ENCODE measurements around the gene MKNK1. TPM values are rescaled to one million over a fixed set of nuclear protein-coding genes. Genes with fewer than 3 reads are reported as not detected.

The MKNK1 gene
- polyA plus RNA-seq, 3 donors = 24.8 to 49.0 (median 27.6) TPM

GRCh38 chr1:46520063-46520911 lies 83.8 kb downstream of the MKNK1 start:
- no peak for DNase-seq (ENCODE audit: extremely low read depth in 1 of 11, low read depth in 9 of 11, low spot score in 4 of 11)

- DNase-seq (ENCODE audit: extremely low read depth in 1 of 11, low read depth in 9 of 11, low spot score in 4 of 11) = no peak
These were observed 84.9 kb downstream of the MKNK1 start for GRCh38 chr1:46519209-46519608.

GRCh38 chr1:46517932-46518498 lies 86.1 kb downstream of the MKNK1 start:
- no peak for DNase-seq (ENCODE audit: extremely low read depth in 1 of 11, low read depth in 9 of 11, low spot score in 4 of 11)

- DNase-seq (ENCODE audit: extremely low read depth in 1 of 11, low read depth in 9 of 11, low spot score in 4 of 11) = no peak
These were observed 87.0 kb downstream of the MKNK1 start for GRCh38 chr1:46517010-46517600.

GRCh38 chr1:46516200-46516950 lies 87.7 kb downstream of the MKNK1 start:
- DNase-seq (ENCODE audit: extremely low read depth in 1 of 11, low read depth in 9 of 11, low spot score in 4 of 11) = no peak

GRCh38 chr1:46515576-46515975 lies 88.5 kb downstream of the MKNK1 start:
- DNase-seq (ENCODE audit: extremely low read depth in 1 of 11, low read depth in 9 of 11, low spot score in 4 of 11) = no peak

- no peak for DNase-seq (ENCODE audit: extremely low read depth in 1 of 11, low read depth in 9 of 11, low spot score in 4 of 11)
These were observed 90.5 kb downstream of the MKNK1 start for GRCh38 chr1:46513536-46513935.

GRCh38 chr1:46512792-46513190 lies 91.3 kb downstream of the MKNK1 start:
- no peak for DNase-seq (ENCODE audit: extremely low read depth in 1 of 11, low read depth in 9 of 11, low spot score in 4 of 11)

- no peak for DNase-seq (ENCODE audit: extremely low read depth in 1 of 11, low read depth in 9 of 11, low spot score in 4 of 11)
These were observed 91.8 kb downstream of the MKNK1 start for GRCh38 chr1:46512135-46512791.

- DNase-seq (ENCODE audit: extremely low read depth in 1 of 11, low read depth in 9 of 11, low spot score in 4 of 11) = no peak
These were observed 93.1 kb downstream of the MKNK1 start for GRCh38 chr1:46510998-46511365.

- DNase-seq (ENCODE audit: extremely low read depth in 1 of 11, low read depth in 9 of 11, low spot score in 4 of 11) = no peak
These were observed 93.6 kb downstream of the MKNK1 start for GRCh38 chr1:46510341-46510997.

- DNase-seq (ENCODE audit: extremely low read depth in 1 of 11, low read depth in 9 of 11, low spot score in 4 of 11) = no peak
These were observed 95.3 kb downstream of the MKNK1 start for GRCh38 chr1:46508757-46509156.

Other genes with a start within 250 kb of the MKNK1 start
- gene FAAH, start 210.0 kb downstream of the MKNK1 start, polyA plus RNA-seq (ENCODE audit: insufficient read length in 3 of 3) = 10 to 100 TPM; 20.8 to 34.7 (median 24.6) TPM
- gene DMBX1, start 114.4 kb downstream of the MKNK1 start, polyA plus RNA-seq (ENCODE audit: insufficient read length in 3 of 3) = under 1 TPM in 1 of 3 donors, not detected in 2; 0.05 TPM
- not detected for gene KNCN, start 52.6 kb downstream of the MKNK1 start, polyA plus RNA-seq (ENCODE audit: insufficient read length in 3 of 3)
- 10 to 100 TPM; 10.5 to 13.2 (median 11.1) TPM for gene MOB3C, start 12.5 kb upstream of the MKNK1 start, polyA plus RNA-seq (ENCODE audit: insufficient read length in 3 of 3)
- 100 to 1,000 TPM in 1 of 3 donors, 10 to 100 TPM in 2; 95.5 to 111 (median 99.4) TPM for gene ATPAF1, start 64.1 kb upstream of the MKNK1 start, polyA plus RNA-seq (ENCODE audit: insufficient read length in 3 of 3)
- under 1 TPM; 0.24 to 0.64 (median 0.57) TPM for gene TEX38, start 67.6 kb upstream of the MKNK1 start, polyA plus RNA-seq (ENCODE audit: insufficient read length in 3 of 3)
- gene EFCAB14, start 114.8 kb upstream of the MKNK1 start, polyA plus RNA-seq (ENCODE audit: insufficient read length in 3 of 3) = 100 to 1,000 TPM in 1 of 3 donors, 10 to 100 TPM in 2; 88.3 to 106 (median 92.0) TPM
- gene CYP4B1, start 194.8 kb upstream of the MKNK1 start, polyA plus RNA-seq (ENCODE audit: insufficient read length in 3 of 3) = 1 to 10 TPM; 1.4 to 1.7 (median 1.6) TPM

Measured in renal cortex interstitium (tissue), 11 donors.